ENCODE results near the gene DPPA3.
"Not testable (repeated sequence)": the region's sequence is repeated elsewhere in the genome, so short reads cannot be mapped to it uniquely, and the experiment has no call there.

The DPPA3 gene

DNA sequence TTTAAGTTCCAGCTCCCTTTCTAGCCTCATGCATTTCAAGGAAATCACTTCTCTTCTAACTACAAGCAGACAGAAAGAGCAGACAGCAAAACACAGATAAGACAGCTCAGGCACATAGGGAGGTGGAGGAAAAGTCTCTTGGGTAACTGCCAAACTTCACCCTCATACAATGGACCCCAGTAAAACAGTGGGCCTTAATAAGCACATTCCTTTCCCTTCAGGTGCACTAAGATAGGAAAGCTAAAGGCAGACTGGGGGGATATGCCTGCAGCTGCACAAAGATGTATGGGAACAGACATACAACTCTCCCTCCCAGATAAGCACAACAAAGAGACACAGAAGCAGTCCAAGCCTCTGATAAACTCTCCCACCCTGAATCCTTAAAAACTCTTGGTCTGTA, 19.8 kb downstream of the DPPA3 start:
- not testable (repeated sequence) for DNase-seq (ENCODE audit: low read depth, low spot score)

DNA sequence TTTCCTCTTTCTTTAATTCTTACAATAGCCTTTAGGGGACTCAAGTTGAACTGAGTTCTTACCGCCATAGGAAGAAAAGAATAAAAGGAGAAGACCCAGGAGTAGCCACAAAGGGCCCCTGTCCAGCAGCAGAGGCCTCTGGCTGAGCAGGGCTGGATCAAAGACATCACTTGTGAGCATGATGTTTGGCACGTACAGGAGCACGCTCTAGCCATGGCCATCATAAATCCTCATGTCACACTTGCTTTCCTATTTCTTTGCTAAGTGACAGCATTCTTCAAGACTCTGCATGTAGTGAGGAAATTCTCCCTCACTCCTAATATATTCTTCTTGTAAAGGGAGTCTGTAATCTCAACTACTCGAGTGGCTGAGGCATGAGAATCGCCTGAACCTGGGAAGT, 20.3 kb downstream of the DPPA3 start:
- DNase-seq (ENCODE audit: low read depth, low spot score) = peak; percentile 37

DNA sequence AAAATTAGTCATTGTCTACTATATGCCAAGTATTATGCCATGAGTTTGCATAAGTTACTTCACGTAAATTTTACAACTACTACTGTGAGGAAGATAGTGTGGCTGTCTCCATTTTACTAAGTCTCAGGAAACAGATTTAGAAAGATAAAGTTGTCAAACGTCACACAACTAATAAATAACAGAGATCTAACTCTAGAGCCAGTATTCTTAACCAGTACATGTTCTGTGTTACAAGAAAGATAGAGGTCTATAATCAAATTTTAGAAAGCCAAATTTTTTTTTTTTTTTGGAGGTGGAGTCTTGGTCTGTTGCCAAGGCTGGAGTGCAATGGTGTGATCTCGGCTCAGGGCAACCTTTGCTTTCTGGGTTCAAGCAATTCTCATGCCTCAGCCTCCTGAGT, 21.8 kb downstream of the DPPA3 start:
- DNase-seq (ENCODE audit: low read depth, low spot score) = no peak

DNA sequence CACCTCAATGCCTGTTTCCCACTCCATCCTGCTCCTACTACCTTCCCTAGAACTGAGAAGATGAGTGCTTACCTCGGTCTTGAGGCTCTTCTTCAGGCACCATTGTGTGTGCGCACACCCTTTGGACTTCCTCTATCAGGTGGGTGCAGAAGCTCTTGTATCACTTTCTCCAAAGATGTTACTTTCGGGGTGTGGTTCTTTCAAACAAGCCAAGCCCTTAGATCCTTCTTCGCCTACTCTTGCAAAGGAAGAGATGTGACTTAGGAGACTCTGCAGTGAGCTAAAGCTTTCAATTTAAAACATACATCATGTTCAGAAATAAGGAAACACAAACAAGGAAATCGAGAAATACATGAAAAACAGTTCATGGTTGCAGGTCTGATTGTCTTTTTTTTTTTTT, 36.0 kb downstream of the DPPA3 start, which contains the start of gene CLEC4C:
CLEC4C (minus strand) TSS at position 130 of the 400 bp plus-strand sequence; CDS start at position 103, 27 bp downstream.
- no peak for DNase-seq (ENCODE audit: low read depth, low spot score)

DNA sequence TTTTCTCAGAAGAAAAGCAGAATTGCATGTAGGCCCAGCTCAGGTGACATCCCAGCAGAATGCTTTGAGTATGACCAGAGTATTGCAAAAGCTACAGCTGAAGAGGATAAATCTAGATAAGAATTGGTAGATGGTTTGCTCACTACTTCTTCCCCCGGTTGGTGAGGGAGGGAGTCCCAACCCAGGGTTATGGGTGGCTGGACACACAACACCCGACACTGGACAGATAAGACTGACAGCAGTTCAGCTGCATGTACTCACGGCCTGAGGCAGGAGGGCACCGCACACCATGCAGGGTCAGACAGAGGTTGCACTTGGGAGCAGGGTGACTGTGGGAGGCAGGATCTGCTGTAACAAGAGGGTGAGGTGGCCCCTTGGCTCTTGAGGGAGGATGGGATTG, 37.6 kb downstream of the DPPA3 start:
- DNase-seq (ENCODE audit: low read depth, low spot score) = no peak

DNA sequence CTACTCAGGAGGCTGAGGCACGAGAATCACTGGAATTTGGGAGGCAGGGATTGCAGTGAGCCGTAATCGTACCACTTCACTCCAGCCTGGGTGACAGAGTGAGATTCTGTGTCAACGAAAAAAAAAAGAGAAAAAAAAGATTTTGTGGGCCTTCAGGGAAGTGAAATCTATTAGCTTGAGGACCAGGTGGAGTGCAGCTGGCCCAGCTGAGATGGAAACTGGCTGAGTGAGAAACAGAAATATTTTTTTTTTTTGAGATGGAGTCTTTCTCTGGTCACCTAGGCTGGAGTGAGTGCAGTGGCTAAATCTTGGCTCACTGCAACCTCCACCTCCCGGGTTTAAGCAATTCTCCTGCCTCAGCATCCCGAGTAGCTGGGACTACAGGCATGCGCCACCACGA, 38.2 kb downstream of the DPPA3 start:
- DNase-seq (ENCODE audit: low read depth, low spot score) = no peak

DNA sequence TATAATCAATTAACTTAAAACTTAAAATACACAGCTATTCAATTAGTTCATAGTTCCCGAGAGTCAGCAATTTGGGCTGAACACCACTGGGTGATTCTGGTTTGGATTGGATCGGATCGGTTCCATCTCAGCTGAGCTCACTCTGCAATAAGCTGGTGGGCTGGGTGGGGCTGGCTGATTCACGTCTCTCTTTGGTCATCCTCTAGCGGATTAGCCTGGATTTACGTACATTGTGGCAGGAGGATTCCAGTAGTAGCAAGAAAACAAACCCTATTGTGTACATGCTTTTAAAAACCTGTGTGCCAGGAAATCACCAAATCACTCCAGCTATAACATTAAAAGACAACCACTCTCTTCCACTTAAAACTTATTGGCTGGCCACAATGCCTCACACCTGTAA, 39.1 kb downstream of the DPPA3 start:
- DNase-seq (ENCODE audit: low read depth, low spot score) = no peak

DNA sequence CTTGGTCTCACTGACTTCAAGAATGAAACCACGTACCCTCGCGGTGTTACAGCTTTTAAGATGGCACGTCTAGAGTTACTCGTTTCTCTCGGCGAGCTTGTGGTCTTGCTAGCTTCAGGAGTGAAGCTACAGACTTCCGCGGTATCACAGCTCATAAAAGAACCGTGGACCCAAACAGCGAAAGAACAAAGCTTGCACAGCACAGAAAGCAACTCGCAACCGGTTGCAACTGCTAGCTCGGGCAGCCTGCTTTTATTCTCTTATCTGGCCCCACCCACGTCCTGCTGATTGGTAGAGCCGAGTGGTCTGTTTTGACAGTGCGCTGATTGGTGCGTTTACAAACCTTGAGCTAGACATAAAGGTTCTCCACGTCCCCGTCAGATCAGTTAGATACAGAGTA, 40.2 kb downstream of the DPPA3 start:
- no peak for DNase-seq (ENCODE audit: low read depth, low spot score)

DNA sequence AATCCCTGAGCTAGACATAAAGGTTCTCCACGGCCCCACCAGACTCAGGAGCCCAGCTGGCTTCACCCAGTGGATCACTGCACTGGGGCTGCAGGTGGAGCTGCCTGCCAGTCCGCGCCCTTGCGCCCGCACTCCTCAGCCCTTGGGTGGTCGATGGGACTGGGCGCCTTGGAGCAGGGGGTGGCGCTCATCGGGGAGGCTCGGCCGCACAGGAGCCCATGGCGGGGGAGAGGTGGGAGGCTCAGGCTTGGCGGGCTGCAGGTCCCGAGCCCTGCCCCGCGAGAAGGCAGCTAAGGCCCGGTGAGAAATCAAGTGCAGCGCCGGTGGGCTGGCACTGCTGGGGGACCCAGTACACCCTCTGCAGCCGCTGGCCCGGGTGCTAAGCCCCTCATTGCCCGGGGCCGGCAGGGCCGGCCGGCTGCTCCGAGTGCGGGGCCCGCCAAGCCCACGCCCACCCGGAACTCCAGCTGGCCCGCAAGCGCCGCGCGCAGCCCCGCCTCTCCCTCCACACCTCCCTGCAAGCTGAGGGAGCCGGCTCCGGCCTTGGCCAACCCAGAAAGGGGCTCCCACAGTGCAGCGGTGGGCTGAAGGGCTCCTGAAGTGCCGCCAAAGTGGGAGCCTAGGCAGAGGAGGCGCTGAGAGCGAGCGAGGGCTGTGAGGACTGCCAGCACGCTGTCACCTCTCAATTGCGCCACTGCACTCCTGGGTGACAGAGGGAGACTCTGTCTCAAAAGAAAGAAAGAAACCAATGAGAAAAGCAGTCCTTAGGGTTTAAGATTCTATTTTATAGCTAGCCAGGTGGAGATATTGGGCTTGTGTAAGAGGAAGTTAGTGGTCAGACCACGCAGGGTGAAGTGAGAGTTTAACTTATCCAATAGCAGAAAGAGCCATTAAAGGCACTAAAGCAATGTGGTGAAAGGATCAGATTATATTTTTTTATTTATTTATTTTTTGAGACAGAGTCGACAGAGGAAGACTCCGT, 41.0 kb downstream of the DPPA3 start:
- not testable (repeated sequence) for DNase-seq (ENCODE audit: low read depth, low spot score)

DNA sequence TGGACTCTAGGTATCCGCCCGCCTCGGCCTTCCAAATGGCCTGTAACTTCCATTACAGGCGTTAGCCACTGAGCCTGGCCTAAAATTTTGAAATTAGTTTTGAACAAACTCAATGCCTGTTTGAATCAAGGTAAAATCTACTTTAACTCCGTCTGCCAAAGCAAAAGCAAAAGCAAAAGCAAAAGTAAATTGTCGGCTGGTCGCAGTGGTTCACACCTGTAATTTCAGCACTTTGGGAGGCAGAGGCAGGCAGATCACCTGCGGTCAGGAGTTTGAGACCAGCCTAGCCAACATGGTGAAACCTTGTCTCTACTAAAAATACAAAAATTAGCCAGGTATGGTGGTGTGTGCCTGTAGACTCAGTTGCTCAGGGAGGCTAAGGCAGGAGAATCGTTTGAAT, 44.4 kb downstream of the DPPA3 start:
- DNase-seq (ENCODE audit: low read depth, low spot score) = not testable (repeated sequence)

DNA sequence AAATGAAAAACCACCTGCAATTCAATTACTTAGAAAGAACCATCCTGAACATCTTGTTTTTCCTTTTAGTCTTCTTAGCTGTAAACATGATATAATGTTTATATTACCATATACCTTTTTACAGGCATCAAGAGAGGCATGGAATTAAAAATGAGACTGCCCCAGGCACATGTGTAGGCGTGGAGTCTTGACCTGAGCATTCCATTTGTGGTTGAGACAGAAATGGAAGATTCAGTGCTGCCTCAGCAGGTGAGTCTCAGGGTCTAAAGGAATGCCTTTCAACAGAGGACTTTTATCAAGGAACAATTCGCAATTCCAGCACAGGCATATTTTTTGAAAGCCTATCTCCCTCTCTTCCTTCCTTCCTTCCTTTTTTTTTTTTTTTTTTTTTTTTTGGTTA, 45.8 kb downstream of the DPPA3 start:
- DNase-seq (ENCODE audit: low read depth, low spot score) = no peak

DNA sequence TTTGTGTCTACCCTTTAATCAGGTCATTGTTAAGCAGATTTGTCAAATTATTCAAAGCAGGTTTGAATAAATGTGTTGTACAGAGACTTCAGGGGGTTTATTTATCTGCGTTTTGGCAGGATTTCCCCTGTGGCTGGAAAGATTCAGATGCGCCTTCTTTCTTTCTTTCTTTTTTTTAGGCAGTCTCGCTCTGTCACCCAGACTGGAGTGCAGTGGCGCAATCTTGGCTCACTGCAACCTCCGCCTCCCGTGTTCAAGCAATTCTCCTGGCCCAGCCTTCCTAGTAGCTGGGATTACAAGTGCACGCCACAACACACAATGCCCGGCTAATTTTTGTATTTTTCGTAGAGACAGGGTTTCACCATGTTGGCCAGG, 47.5 kb downstream of the DPPA3 start:
- DNase-seq (ENCODE audit: low read depth, low spot score) = no peak
